B cell (primary cell): ENCODE measurements around the gene MSGN1.

Source experiments
- CTCF ChIP-seq: fragments of 200-600 bp; IDR thresholded peaks from one replicate; pipeline ENCODE4 v1.8.0; 2022; ENCODE audit warnings: antibody characterized with exemption, mild to moderate bottlenecking
- EZH2 ChIP-seq: IDR thresholded peaks from 2 replicates; pipeline ENCODE4 v1.6.1; 2012; ENCODE audit warnings: borderline replicate concordance, low read depth, mild to moderate bottlenecking, moderate library complexity, low read length; ENCODE audit not compliant: insufficient read depth, poor library complexity, severe bottlenecking

DNA sequence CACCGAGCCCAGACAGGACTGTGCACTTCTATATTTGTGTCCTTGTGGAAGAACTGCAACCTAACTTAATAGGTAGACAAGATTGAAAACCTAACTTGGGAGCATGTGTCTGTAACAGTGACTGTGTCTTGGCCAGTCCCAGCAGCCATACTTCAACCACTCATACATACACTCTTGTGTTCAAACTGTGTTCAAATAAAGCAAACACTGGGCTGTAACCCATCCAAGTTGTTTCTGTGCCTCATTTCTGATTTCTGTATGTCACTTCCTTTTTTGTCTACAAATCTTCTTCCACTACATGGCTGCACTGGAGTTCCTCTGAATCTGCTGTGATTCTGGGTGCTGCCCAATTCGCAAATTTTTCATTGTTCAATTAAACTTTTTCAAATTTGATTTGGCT, 31.0 kb downstream of the MSGN1 start:
- TF ChIP-seq CTCF, result no peak
- TF ChIP-seq EZH2, result no peak
